Measurements from ENCODE around the gene MRPS22. TPM values are rescaled to one million over a fixed set of nuclear protein-coding genes. Genes with fewer than 3 reads are reported as not detected.

Gene MRPS22
- total and polyA plus RNA-seq, 4 donors, result 33.3 to 54.9 (median 44.6) TPM

- Histone ChIP-seq H3K36me3 (ENCODE audit: control insufficient read depth in 4 of 4, insufficient read depth in 3 of 4, low read depth in 1 of 4, low read length in 3 of 4) (no peaks in the 10 kb centered on the region), H3K27me3 (ENCODE audit: control insufficient read depth in 4 of 4, insufficient read depth in 4 of 4, low read length in 3 of 4) (no peaks in the 10 kb centered on the region), H3K9ac (ENCODE audit: low read depth in 1 of 2, low read length in 2 of 2) (no peak overlapping the region), H3K27ac (ENCODE audit: low read depth in 1 of 2, low read length in 2 of 2) (no peak overlapping the region), H3K4me1 (ENCODE audit: control insufficient read depth in 4 of 4, insufficient read depth in 4 of 4, low read length in 3 of 4) (no peaks in the 10 kb centered on the region), H3K4me3 (ENCODE audit: low read depth in 1 of 3, low read length in 3 of 3) (no peak overlapping the region), H3K9me3 (ENCODE audit: control insufficient read depth in 4 of 4, low read length in 3 of 4) (no peaks in the 10 kb centered on the region)
- TF ChIP-seq JUND (IDR thresholded peaks at IDR 0.05) (no peak), RXRA (IDR thresholded peaks at IDR 0.05) (no peak), FOXA1 (IDR thresholded peaks at IDR 0.05) (no peak)
- DNase-seq (ENCODE audit: low spot score), result no peak
- 83% methylated on average over 4 of the region's 4 CpGs for WGBS
These were observed 33.9 kb upstream of the MRPS22 start for GRCh38 chr3:139309880-139310279.

GRCh38 chr3:139310474-139310933 is 33.3 kb upstream of the MRPS22 start:
- TF ChIP-seq, protein P1, sequence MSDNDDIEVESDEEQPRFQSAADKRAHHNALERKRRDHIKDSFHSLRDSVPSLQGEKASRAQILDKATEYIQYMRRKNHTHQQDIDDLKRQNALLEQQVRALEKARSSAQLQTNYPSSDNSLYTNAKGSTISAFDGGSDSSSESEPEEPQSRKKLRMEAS (IDR thresholded peaks at IDR 0.05), result no peak
- TF ChIP-seq HNF4A (conservative IDR thresholded peaks at IDR 0.05), result no peak
- no peak for TF ChIP-seq ZBTB33 (IDR thresholded peaks at IDR 0.05)
- no peak for TF ChIP-seq CTCF (IDR thresholded peaks at IDR 0.05; ENCODE audit: low read depth, low read length, missing input control)
- no peak for TF ChIP-seq REST (IDR thresholded peaks at IDR 0.05)
- no peak for TF ChIP-seq SP1 (IDR thresholded peaks at IDR 0.05)
- no peak for TF ChIP-seq JUND (IDR thresholded peaks at IDR 0.05)
- TF ChIP-seq, protein P2, sequence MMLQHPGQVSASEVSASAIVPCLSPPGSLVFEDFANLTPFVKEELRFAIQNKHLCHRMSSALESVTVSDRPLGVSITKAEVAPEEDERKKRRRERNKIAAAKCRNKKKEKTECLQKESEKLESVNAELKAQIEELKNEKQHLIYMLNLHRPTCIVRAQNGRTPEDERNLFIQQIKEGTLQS (IDR thresholded peaks at IDR 0.05), result no peak
- TF ChIP-seq HNF4G (IDR thresholded peaks at IDR 0.05), result no peak
- TF ChIP-seq NR2F2 (IDR thresholded peaks at IDR 0.05), result no peak
- no peak for TF ChIP-seq RXRA (IDR thresholded peaks at IDR 0.05)
- no peak for TF ChIP-seq FOXA1 (IDR thresholded peaks at IDR 0.05)
- TF ChIP-seq RAD21 (IDR thresholded peaks at IDR 0.05), result no peak
- Histone ChIP-seq H3K27me3 (ENCODE audit: control insufficient read depth in 4 of 4, insufficient read depth in 4 of 4, low read length in 3 of 4) (no peaks in the 10 kb centered on the region), H3K9me3 (ENCODE audit: control insufficient read depth in 4 of 4, low read length in 3 of 4) (no peaks in the 10 kb centered on the region), H3K36me3 (ENCODE audit: control insufficient read depth in 4 of 4, insufficient read depth in 3 of 4, low read depth in 1 of 4, low read length in 3 of 4) (no peaks in the 10 kb centered on the region), H3K4me1 (ENCODE audit: control insufficient read depth in 4 of 4, insufficient read depth in 4 of 4, low read length in 3 of 4) (no peaks in the 10 kb centered on the region), H3K9ac (ENCODE audit: low read depth in 1 of 2, low read length in 2 of 2) (no peak overlapping the region), H3K4me3 (ENCODE audit: low read depth in 1 of 3, low read length in 3 of 3) (no peak overlapping the region), H3K27ac (ENCODE audit: low read depth in 1 of 2, low read length in 2 of 2) (no peak overlapping the region)
- no peak for DNase-seq (ENCODE audit: low spot score)
- 87% methylated on average over 8 of the region's 8 CpGs for WGBS

Data from liver (tissue), 9 donors.